Psoas muscle (tissue), 8 donors: ENCODE results near the gene ZDHHC7. TPM values are rescaled to one million over a fixed set of nuclear protein-coding genes. Genes with fewer than 3 reads are reported as not detected.
A peak's percentile ranks its signal among the peaks of the same experiment; 100 is the strongest.
"Not testable (repeated sequence)": the region's sequence is repeated elsewhere in the genome, so short reads cannot be mapped to it uniquely, and the experiment has no call there.

Experiments
- ATAC-seq, 4 donors: fragments of 200-7000 bp; cut with Tn5 transposase; one replicate each; pipeline ENCODE4 v1.9.1; 2020; ENCODE audit warnings: moderate library complexity in 3 of 4, mild to moderate bottlenecking in 2 of 4
- DNase-seq, 2 donors: peaks; one replicate each; pipeline ENCODE4 v3.0.0-alpha.2; 2020
- H3K27ac ChIP-seq: fragments of 200-600 bp; one replicate; pipeline ENCODE4 v1.8.0; 2022
- H3K27me3 ChIP-seq, 3 donors: fragments of 200-600 bp in 1 of 3; one replicate each; pipeline versions ENCODE4 v1.6.1 to v1.8.0; 2013 to 2022; ENCODE audit warnings: low read length in 2 of 3, mild to moderate bottlenecking in 2 of 3, moderate library complexity in 1 of 3; ENCODE audit not compliant: insufficient read depth in 3 of 3
- H3K36me3 ChIP-seq, 2 donors: fragments of 200-600 bp in 1 of 2; one replicate each; pipeline versions ENCODE4 v1.6.1 to v1.8.0; 2013 to 2022; ENCODE audit warnings: low read depth in 1 of 2, mild to moderate bottlenecking in 1 of 2, moderate library complexity in 1 of 2; ENCODE audit not compliant: insufficient read depth in 1 of 2
- H3K4me1 ChIP-seq: fragments of 200-600 bp; one replicate; pipeline ENCODE4 v1.8.0; 2022
- H3K4me3 ChIP-seq: fragments of 200-600 bp; one replicate; pipeline ENCODE4 v1.8.0; 2022; ENCODE audit warnings: mild to moderate bottlenecking
- H3K9me3 ChIP-seq: fragments of 200-600 bp; one replicate; pipeline ENCODE4 v1.8.0; 2022
- CTCF ChIP-seq: fragments of 200-600 bp; IDR thresholded peaks from one replicate; pipeline ENCODE4 v1.8.0; 2022; ENCODE audit warnings: antibody characterized with exemption
- WGBS, 3 donors: extraction: QIAGEN DNeasy Blood & Tissue Kit; methylation state at CpG; one replicate each; pipeline versions ENCODE4 v1.1.6 to v1.1.7; 2013; 5-methylcytosine and 5-hydroxymethylcytosine counted together
- intact Hi-C, 2 donors: fragments of 100-400 bp; cut with DNase I; formaldehyde crosslinking; loops; one replicate each; pipeline versions ENCODE4 v1.11.0 to v1.14.2; 2022
- polyA plus RNA-seq, 3 donors: library from polyadenylated mRNA; stranded (reverse); fragments of 200-250 nt; gene quantifications; one replicate each; pipeline ENCODE4 v1.2.3, GENCODE V29; 2013
- total RNA-seq, 4 donors: library from RNA; stranded (reverse); fragmentation: NEBNext Ultra II Directional in 2 of 4; extraction: Animal tissue kit (Norgen Biotek cat#: 25700) in 2 of 4; gene quantifications; one replicate each; pipeline versions ENCODE4 v1.2.1 to v1.2.4, GENCODE V29; 2021 to 2023
- donor health status: healthy with polysubstance abuse.
- donor health status: DM: no; HTN: no; CAD: no; lungs with moderate emphysema.
- donor health status: Bipolar disorder and iron deficiency.
- donor health status: healthy.
- donor health status: DM: yes; HTN: yes; CAD: no.
- donor health status: DM: no; HTN: no; CAD: no.
- donor health status: DM: no; HTN: no; CAD: no.
- donor health status: DM: yes; HTN: yes; CAD: no.

The ZDHHC7 gene
- total and polyA plus RNA-seq, 7 donors, result 19.7 to 96.0 (median 38.0) TPM

- intact Hi-C loops, result loop anchor here in 1 of 2 donors (10.0 kb wide), 1 partner anchor 61 kb away; no protein-coding TSS in a partner anchor
- Histone ChIP-seq H3K9me3 (no peaks in the 10 kb centered on the region), H3K27me3 (no peaks in the 10 kb centered on the region), H3K36me3 (no peaks in the 10 kb centered on the region), H3K4me1 (peaks cover 5% of the 10 kb centered on the region), H3K27ac (peak overlapping the region; percentile 50), H3K4me3 (no peak overlapping the region)
- no peak for TF ChIP-seq CTCF
- DNase-seq (no peak), ATAC-seq (peak in 3 of 4 donors; percentile 21 to 66 (median 37))
- 78 to 87% (median 82%) methylated on average over 16 of the region's 16 CpGs for WGBS, 3 donors
Measured at GRCh38 chr16:85056211-85056748, 44.9 kb upstream of the ZDHHC7 start.

GRCh38 chr16:85055493-85056210, 44.3 kb upstream of the ZDHHC7 start:
- Histone ChIP-seq H3K27me3 (no peaks in the 10 kb centered on the region), H3K4me1 (peaks cover 9% of the 10 kb centered on the region), H3K9me3 (no peaks in the 10 kb centered on the region), H3K36me3 (no peaks in the 10 kb centered on the region), H3K4me3 (peak overlapping the region; percentile 33), H3K27ac (peak overlapping the region; percentile 50)
- TF ChIP-seq CTCF, result no peak
- ATAC-seq, result peak; percentile 60 to 78 (median 70)
- intact Hi-C loops, result loop anchor here in 1 of 2 donors (10.0 kb wide), 1 partner anchor 61 kb away; no protein-coding TSS in a partner anchor
- 42 to 70% (median 45%) methylated on average over 14 of the region's 14 CpGs for WGBS, 3 donors
- DNase-seq, result no peak

GRCh38 chr16:85054948-85055492, 43.7 kb upstream of the ZDHHC7 start:
- no peak for DNase-seq
- peaks cover 9% of the 10 kb centered on the region for H3K4me1 ChIP-seq

GRCh38 chr16:85054321-85054720, 43.0 kb upstream of the ZDHHC7 start:
- not testable (repeated sequence) for H3K36me3 ChIP-seq, ATAC-seq, H3K9me3 ChIP-seq, H3K4me3 ChIP-seq, H3K27ac ChIP-seq, H3K27me3 ChIP-seq, H3K4me1 ChIP-seq, DNase-seq
- intact Hi-C loops, result loop anchor here in 1 of 2 donors (10.0 kb wide), 1 partner anchor 60 kb away; no protein-coding TSS in a partner anchor
- WGBS, 3 donors, result 93 to 97% (median 97%) methylated on average over 3 of the region's 3 CpGs

More at GRCh38 chr16:85054948-85055492, 43.7 kb upstream of the ZDHHC7 start:
- H3K9me3 ChIP-seq, result no peaks in the 10 kb centered on the region
- 62 to 76% (median 70%) methylated on average over 6 of the region's 6 CpGs for WGBS, 3 donors
- H3K27ac ChIP-seq, result peak overlapping the region; percentile 50
- H3K27me3 ChIP-seq, result no peaks in the 10 kb centered on the region
- intact Hi-C loops, result loop anchor here in 1 of 2 donors (10.0 kb wide), 1 partner anchor 60 kb away; no protein-coding TSS in a partner anchor
- no peaks in the 10 kb centered on the region for H3K36me3 ChIP-seq
- TF ChIP-seq CTCF, result no peak
- peak overlapping the region; percentile 33 for H3K4me3 ChIP-seq
- no peak for ATAC-seq

GRCh38 chr16:85052536-85052935, 41.2 kb upstream of the ZDHHC7 start:
- no peaks in the 10 kb centered on the region for H3K27me3 ChIP-seq
- no peaks in the 10 kb centered on the region for H3K9me3 ChIP-seq
- no peak for TF ChIP-seq CTCF
- H3K4me3 ChIP-seq, result no peak overlapping the region
- no peak overlapping the region for H3K27ac ChIP-seq
- H3K4me1 ChIP-seq, result peaks cover 14% of the 10 kb centered on the region
- WGBS, 3 donors, result 89 to 96% (median 93%) methylated on average over 10 of the region's 10 CpGs
- intact Hi-C loops, result loop anchor here in 1 of 2 donors (10.0 kb wide), 1 partner anchor 58 kb away; no protein-coding TSS in a partner anchor
- H3K36me3 ChIP-seq, result no peaks in the 10 kb centered on the region
- DNase-seq, result peak in 1 of 2 donors; percentile 6
- no peak for ATAC-seq
